PFSK-1 (cell line): ENCODE measurements around the gene RAPGEF5.

Experiments used
- FOXP2 ChIP-seq: optimal IDR thresholded peaks from 2 replicates; pipeline ENCODE3; 2011; ENCODE audit warnings: borderline replicate concordance, control low read depth, inconsistent platforms; ENCODE audit not compliant: insufficient read depth; ENCODE audit errors: extremely low read length, extremely low read depth
- POLR2AphosphoS5 ChIP-seq: IDR thresholded peaks from 2 replicates; pipeline ENCODE4 v1.6.1; 2012; ENCODE audit warnings: low read depth, mild to moderate bottlenecking, control low read depth, low read length, moderate library complexity
- REST ChIP-seq, 2 experiments: IDR thresholded peaks; 2 replicates each; pipeline versions ENCODE4 v1.6.1 to v1.8.0; 2011 to 2012; ENCODE audit warnings: low read depth in 2 of 2, low read length in 2 of 2, control low read depth in 1 of 2, inconsistent platforms in 1 of 2, mild to moderate bottlenecking in 1 of 2, moderate library complexity in 1 of 2; ENCODE audit not compliant: insufficient read depth in 1 of 2
- SIN3A ChIP-seq: IDR thresholded peaks from 2 replicates; pipeline ENCODE4 v1.6.1; 2012; ENCODE audit warnings: mild to moderate bottlenecking, low read length, moderate library complexity, borderline replicate concordance; ENCODE audit not compliant: insufficient read depth
- TAF1 ChIP-seq: IDR thresholded peaks from 2 replicates; pipeline ENCODE4 v1.6.1; 2012; ENCODE audit warnings: low read length, control low read depth, borderline replicate concordance; ENCODE audit not compliant: insufficient read depth

The RAPGEF5 gene

DNA sequence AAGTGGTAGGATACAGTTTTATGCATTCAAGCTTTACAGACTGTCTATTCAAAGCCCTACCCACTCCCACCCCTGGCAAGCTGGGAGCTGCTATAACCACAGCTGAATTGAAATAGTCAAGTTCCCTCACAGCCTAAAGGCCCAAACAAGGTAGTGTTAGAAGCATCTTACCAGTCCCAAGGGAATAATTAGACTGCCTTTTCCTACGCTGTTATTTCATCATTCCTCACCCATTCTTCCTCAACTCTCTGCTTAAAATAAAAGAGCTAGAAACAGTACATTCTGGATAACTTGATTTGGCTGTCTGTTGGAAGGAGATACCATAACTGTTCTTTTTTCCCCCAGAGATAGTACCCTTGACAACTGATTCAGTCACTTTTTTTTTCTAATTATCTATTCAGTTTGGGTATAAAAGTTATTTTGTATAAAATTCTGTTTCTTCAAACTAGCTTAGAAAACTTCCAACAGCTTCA, 54.0 kb downstream of the RAPGEF5 start:
- no peak for TF ChIP-seq TAF1
- no peak for TF ChIP-seq SIN3A
- no peak for TF ChIP-seq POLR2AphosphoS5
- no peak for TF ChIP-seq REST (IDR thresholded peaks at IDR 0.05; ENCODE audit: insufficient read depth in 1 of 2, low read depth in 2 of 2, low read length in 2 of 2)
- no peak for TF ChIP-seq FOXP2

GRCh38 chr7:22302193-22302592, 54.8 kb downstream of the RAPGEF5 start:
- TF ChIP-seq FOXP2 = no peak
- TF ChIP-seq POLR2AphosphoS5 = no peak

DNA sequence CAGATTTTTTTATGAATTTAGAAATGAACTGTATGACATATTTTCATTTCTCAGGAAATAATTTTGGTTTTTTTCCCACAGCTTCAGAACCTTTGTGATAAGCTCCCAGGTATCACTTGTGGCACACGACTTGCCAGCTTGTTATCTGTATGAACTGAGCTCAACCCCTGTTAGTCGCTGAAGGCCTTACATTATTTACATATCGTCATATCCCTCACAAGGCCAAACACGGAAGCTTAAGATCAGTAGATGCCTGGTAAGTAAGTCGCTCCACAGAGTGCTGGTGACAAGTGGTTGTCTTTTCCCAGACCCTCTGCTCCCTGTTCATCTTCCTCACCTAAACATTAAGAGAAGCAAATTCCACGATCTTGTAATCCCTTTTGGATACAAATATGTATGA, 55.2 kb downstream of the RAPGEF5 start:
- no peak for TF ChIP-seq REST (IDR thresholded peaks at IDR 0.05; ENCODE audit: insufficient read depth in 1 of 2, low read depth in 2 of 2, low read length in 2 of 2)
- no peak for TF ChIP-seq TAF1
- TF ChIP-seq SIN3A = no peak
- no peak for TF ChIP-seq POLR2AphosphoS5
- no peak for TF ChIP-seq FOXP2

DNA sequence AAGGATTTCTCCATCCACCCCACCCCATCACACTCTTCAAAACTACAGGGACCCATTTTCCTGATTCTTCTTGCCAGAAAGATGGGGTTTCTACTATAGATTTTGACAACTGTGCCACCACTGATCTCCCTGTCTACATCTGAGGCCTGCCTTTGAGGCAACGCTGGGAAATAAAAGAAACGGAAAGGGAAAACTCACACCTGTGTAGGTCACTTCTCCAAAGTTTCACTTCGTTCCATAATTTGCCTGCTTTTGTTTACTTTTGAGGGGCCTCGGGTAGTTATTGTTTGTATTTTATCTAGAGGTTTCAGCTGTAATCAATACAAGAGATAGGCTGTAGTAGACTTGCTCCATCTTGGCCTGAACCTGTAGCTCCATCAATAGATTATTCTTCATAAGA, 56.1 kb downstream of the RAPGEF5 start:
- TF ChIP-seq REST (IDR thresholded peaks at IDR 0.05; ENCODE audit: insufficient read depth in 1 of 2, low read depth in 2 of 2, low read length in 2 of 2) (no peak), SIN3A (no peak), TAF1 (no peak), FOXP2 (no peak), POLR2AphosphoS5 (no peak)

DNA sequence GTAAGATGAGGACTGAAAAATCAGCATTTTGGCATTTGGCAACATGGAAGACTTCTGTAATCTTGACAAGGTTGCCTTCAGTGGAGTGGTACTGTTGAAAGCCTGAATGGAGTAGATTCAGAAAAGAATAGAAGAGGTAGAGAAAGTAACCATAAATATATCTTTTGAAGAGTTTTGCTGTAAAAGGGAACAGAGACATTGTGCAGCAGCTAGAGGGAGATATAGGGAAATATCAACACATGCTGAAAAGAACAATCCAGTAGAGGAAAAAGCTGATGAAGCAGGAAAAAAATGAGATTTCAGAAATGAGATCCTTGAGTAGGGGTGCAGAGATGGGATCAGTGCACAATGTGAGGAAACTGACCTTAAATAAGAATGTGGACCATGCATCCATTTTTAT, 60.0 kb downstream of the RAPGEF5 start:
- no peak for TF ChIP-seq REST (IDR thresholded peaks at IDR 0.05; ENCODE audit: insufficient read depth in 1 of 2, low read depth in 2 of 2, low read length in 2 of 2)
- no peak for TF ChIP-seq SIN3A
- TF ChIP-seq TAF1 = no peak
- TF ChIP-seq POLR2AphosphoS5 = no peak
- TF ChIP-seq FOXP2 = no peak
